ENCODE measurements around the gene RGS6. TPM values are rescaled to one million over a fixed set of nuclear protein-coding genes. Genes with fewer than 3 reads are reported as not detected.

The RGS6 gene
- total RNA-seq, 1 donor from 2014 or later, result 5.2 TPM

- H3K4me3 ChIP-seq (ENCODE audit: low read length in 3 of 3), result no peak overlapping the region
- peaks cover 0 to 2% (median 0%) of the 10 kb centered on the region in 3 donors for H3K9me3 ChIP-seq (ENCODE audit: control insufficient read depth in 3 of 3, low read length in 3 of 3)
- H3K4me1 ChIP-seq (ENCODE audit: control insufficient read depth in 3 of 3, insufficient read depth in 3 of 3, low read length in 3 of 3), result no peaks in the 10 kb centered on the region
- no peaks in the 10 kb centered on the region for H3K36me3 ChIP-seq (ENCODE audit: control insufficient read depth in 3 of 3, insufficient read depth in 3 of 3, low read length in 3 of 3)
- H3K9ac ChIP-seq (ENCODE audit: low read depth in 1 of 3, low read length in 3 of 3), result no peak overlapping the region
- no peaks in the 10 kb centered on the region for H3K27me3 ChIP-seq (ENCODE audit: control insufficient read depth in 3 of 3, insufficient read depth in 3 of 3, low read length in 3 of 3)
- no peak overlapping the region for H3K27ac ChIP-seq (ENCODE audit: low read depth, low read length)
Observed at GRCh38 chr14:71966528-71966927, 34.3 kb downstream of the RGS6 start.

GRCh38 chr14:71967704-71968103 lies 35.5 kb downstream of the RGS6 start:
- Histone ChIP-seq H3K27ac (ENCODE audit: low read depth, low read length) (no peak overlapping the region), H3K9ac (ENCODE audit: low read depth in 1 of 3, low read length in 3 of 3) (no peak overlapping the region), H3K4me1 (ENCODE audit: control insufficient read depth in 3 of 3, insufficient read depth in 3 of 3, low read length in 3 of 3) (no peaks in the 10 kb centered on the region), H3K27me3 (ENCODE audit: control insufficient read depth in 3 of 3, insufficient read depth in 3 of 3, low read length in 3 of 3) (no peaks in the 10 kb centered on the region), H3K9me3 (ENCODE audit: control insufficient read depth in 3 of 3, low read length in 3 of 3) (peaks cover 0 to 2% (median 0%) of the 10 kb centered on the region in 3 donors), H3K4me3 (ENCODE audit: low read length in 3 of 3) (no peak overlapping the region), H3K36me3 (ENCODE audit: control insufficient read depth in 3 of 3, insufficient read depth in 3 of 3, low read length in 3 of 3) (no peaks in the 10 kb centered on the region)

GRCh38 chr14:71970272-71970671 lies 38.0 kb downstream of the RGS6 start:
- H3K9ac ChIP-seq (ENCODE audit: low read depth in 1 of 3, low read length in 3 of 3), result no peak overlapping the region
- no peaks in the 10 kb centered on the region for H3K27me3 ChIP-seq (ENCODE audit: control insufficient read depth in 3 of 3, insufficient read depth in 3 of 3, low read length in 3 of 3)
- no peaks in the 10 kb centered on the region for H3K36me3 ChIP-seq (ENCODE audit: control insufficient read depth in 3 of 3, insufficient read depth in 3 of 3, low read length in 3 of 3)
- H3K9me3 ChIP-seq (ENCODE audit: control insufficient read depth in 3 of 3, low read length in 3 of 3), result peaks cover 0 to 2% (median 0%) of the 10 kb centered on the region in 3 donors
- no peaks in the 10 kb centered on the region for H3K4me1 ChIP-seq (ENCODE audit: control insufficient read depth in 3 of 3, insufficient read depth in 3 of 3, low read length in 3 of 3)
- H3K4me3 ChIP-seq (ENCODE audit: low read length in 3 of 3), result no peak overlapping the region
- no peak overlapping the region for H3K27ac ChIP-seq (ENCODE audit: low read depth, low read length)

GRCh38 chr14:71985538-71986189 lies 53.4 kb downstream of the RGS6 start:
- Histone ChIP-seq H3K4me3 (ENCODE audit: low read length in 3 of 3) (no peak overlapping the region), H3K4me1 (ENCODE audit: control insufficient read depth in 3 of 3, insufficient read depth in 3 of 3, low read length in 3 of 3) (peaks cover 0 to 1% (median 0%) of the 10 kb centered on the region in 3 donors), H3K9me3 (ENCODE audit: control insufficient read depth in 3 of 3, low read length in 3 of 3) (no peaks in the 10 kb centered on the region), H3K27me3 (ENCODE audit: control insufficient read depth in 3 of 3, insufficient read depth in 3 of 3, low read length in 3 of 3) (no peaks in the 10 kb centered on the region), H3K9ac (ENCODE audit: low read depth in 1 of 3, low read length in 3 of 3) (no peak overlapping the region), H3K36me3 (ENCODE audit: control insufficient read depth in 3 of 3, insufficient read depth in 3 of 3, low read length in 3 of 3) (no peaks in the 10 kb centered on the region), H3K27ac (ENCODE audit: low read depth, low read length) (no peak overlapping the region)

GRCh38 chr14:71988476-71988875 lies 56.2 kb downstream of the RGS6 start:
- no peaks in the 10 kb centered on the region for H3K27me3 ChIP-seq (ENCODE audit: control insufficient read depth in 3 of 3, insufficient read depth in 3 of 3, low read length in 3 of 3)
- H3K36me3 ChIP-seq (ENCODE audit: control insufficient read depth in 3 of 3, insufficient read depth in 3 of 3, low read length in 3 of 3), result no peaks in the 10 kb centered on the region
- no peak overlapping the region for H3K9ac ChIP-seq (ENCODE audit: low read depth in 1 of 3, low read length in 3 of 3)
- H3K9me3 ChIP-seq (ENCODE audit: control insufficient read depth in 3 of 3, low read length in 3 of 3), result no peaks in the 10 kb centered on the region
- H3K4me3 ChIP-seq (ENCODE audit: low read length in 3 of 3), result no peak overlapping the region
- peaks cover 0 to 3% (median 0%) of the 10 kb centered on the region in 3 donors for H3K4me1 ChIP-seq (ENCODE audit: control insufficient read depth in 3 of 3, insufficient read depth in 3 of 3, low read length in 3 of 3)
- no peak overlapping the region for H3K27ac ChIP-seq (ENCODE audit: low read depth, low read length)

GRCh38 chr14:71988939-71989338 lies 56.7 kb downstream of the RGS6 start:
- Histone ChIP-seq H3K27me3 (ENCODE audit: control insufficient read depth in 3 of 3, insufficient read depth in 3 of 3, low read length in 3 of 3) (no peaks in the 10 kb centered on the region), H3K4me1 (ENCODE audit: control insufficient read depth in 3 of 3, insufficient read depth in 3 of 3, low read length in 3 of 3) (peaks cover 0 to 3% (median 0%) of the 10 kb centered on the region in 3 donors), H3K9ac (ENCODE audit: low read depth in 1 of 3, low read length in 3 of 3) (no peak overlapping the region), H3K27ac (ENCODE audit: low read depth, low read length) (no peak overlapping the region), H3K9me3 (ENCODE audit: control insufficient read depth in 3 of 3, low read length in 3 of 3) (no peaks in the 10 kb centered on the region), H3K36me3 (ENCODE audit: control insufficient read depth in 3 of 3, insufficient read depth in 3 of 3, low read length in 3 of 3) (no peaks in the 10 kb centered on the region), H3K4me3 (ENCODE audit: low read length in 3 of 3) (no peak overlapping the region)

- Histone ChIP-seq H3K36me3 (ENCODE audit: control insufficient read depth in 3 of 3, insufficient read depth in 3 of 3, low read length in 3 of 3) (no peaks in the 10 kb centered on the region), H3K9me3 (ENCODE audit: control insufficient read depth in 3 of 3, low read length in 3 of 3) (no peaks in the 10 kb centered on the region), H3K4me1 (ENCODE audit: control insufficient read depth in 3 of 3, insufficient read depth in 3 of 3, low read length in 3 of 3) (peaks cover 0 to 3% (median 0%) of the 10 kb centered on the region in 3 donors), H3K27ac (ENCODE audit: low read depth, low read length) (no peak overlapping the region), H3K27me3 (ENCODE audit: control insufficient read depth in 3 of 3, insufficient read depth in 3 of 3, low read length in 3 of 3) (no peaks in the 10 kb centered on the region), H3K9ac (ENCODE audit: low read depth in 1 of 3, low read length in 3 of 3) (no peak overlapping the region), H3K4me3 (ENCODE audit: low read length in 3 of 3) (no peak overlapping the region)
Observed at GRCh38 chr14:71994416-71994815, 62.2 kb downstream of the RGS6 start.

- Histone ChIP-seq H3K27me3 (ENCODE audit: control insufficient read depth in 3 of 3, insufficient read depth in 3 of 3, low read length in 3 of 3) (no peaks in the 10 kb centered on the region), H3K4me3 (ENCODE audit: low read length in 3 of 3) (no peak overlapping the region), H3K9me3 (ENCODE audit: control insufficient read depth in 3 of 3, low read length in 3 of 3) (no peaks in the 10 kb centered on the region), H3K27ac (ENCODE audit: low read depth, low read length) (no peak overlapping the region), H3K9ac (ENCODE audit: low read depth in 1 of 3, low read length in 3 of 3) (no peak overlapping the region), H3K36me3 (ENCODE audit: control insufficient read depth in 3 of 3, insufficient read depth in 3 of 3, low read length in 3 of 3) (no peaks in the 10 kb centered on the region), H3K4me1 (ENCODE audit: control insufficient read depth in 3 of 3, insufficient read depth in 3 of 3, low read length in 3 of 3) (peaks cover 0 to 1% (median 0%) of the 10 kb centered on the region in 3 donors)
Observed at GRCh38 chr14:71995741-71996140, 63.5 kb downstream of the RGS6 start.

GRCh38 chr14:71996610-71997009 lies 64.4 kb downstream of the RGS6 start:
- Histone ChIP-seq H3K9ac (ENCODE audit: low read depth in 1 of 3, low read length in 3 of 3) (no peak overlapping the region), H3K4me3 (ENCODE audit: low read length in 3 of 3) (no peak overlapping the region), H3K4me1 (ENCODE audit: control insufficient read depth in 3 of 3, insufficient read depth in 3 of 3, low read length in 3 of 3) (no peaks in the 10 kb centered on the region), H3K27ac (ENCODE audit: low read depth, low read length) (no peak overlapping the region), H3K36me3 (ENCODE audit: control insufficient read depth in 3 of 3, insufficient read depth in 3 of 3, low read length in 3 of 3) (no peaks in the 10 kb centered on the region), H3K27me3 (ENCODE audit: control insufficient read depth in 3 of 3, insufficient read depth in 3 of 3, low read length in 3 of 3) (no peaks in the 10 kb centered on the region), H3K9me3 (ENCODE audit: control insufficient read depth in 3 of 3, low read length in 3 of 3) (no peaks in the 10 kb centered on the region)

GRCh38 chr14:72000907-72001306 lies 68.7 kb downstream of the RGS6 start:
- H3K27ac ChIP-seq (ENCODE audit: low read depth, low read length), result peak overlapping the region; percentile 12
- no peaks in the 10 kb centered on the region for H3K36me3 ChIP-seq (ENCODE audit: control insufficient read depth in 3 of 3, insufficient read depth in 3 of 3, low read length in 3 of 3)
- no peaks in the 10 kb centered on the region for H3K4me1 ChIP-seq (ENCODE audit: control insufficient read depth in 3 of 3, insufficient read depth in 3 of 3, low read length in 3 of 3)
- H3K9me3 ChIP-seq (ENCODE audit: control insufficient read depth in 3 of 3, low read length in 3 of 3), result no peaks in the 10 kb centered on the region
- no peak overlapping the region for H3K9ac ChIP-seq (ENCODE audit: low read depth in 1 of 3, low read length in 3 of 3)
- H3K4me3 ChIP-seq (ENCODE audit: low read length in 3 of 3), result no peak overlapping the region
- no peaks in the 10 kb centered on the region for H3K27me3 ChIP-seq (ENCODE audit: control insufficient read depth in 3 of 3, insufficient read depth in 3 of 3, low read length in 3 of 3)

Measured in skeletal muscle tissue (tissue), 4 donors.